Cardiac muscle cell (in vitro differentiated cells and primary cell): Measurements from ENCODE around the gene GSE1. TPM values are rescaled to one million over a fixed set of nuclear protein-coding genes. Genes with fewer than 3 reads are reported as not detected.

Experiments
- DNase-seq, 2 donors: peaks; one replicate each; pipeline versions ENCODE4 v3.0.0 to v3.0.0-alpha.2; 2010 to 2017; ENCODE audit warnings: low read depth in 1 of 2, low spot score in 1 of 2
- H3K27ac ChIP-seq: fragments of 200-600 bp; sonication (generic); 2 replicates; pipeline ENCODE4 v1.5.1; 2016
- H3K27me3 ChIP-seq: fragments of 200-600 bp; sonication (generic); 2 replicates; pipeline ENCODE4 v1.6.0; 2016; ENCODE audit warnings: control low read depth
- H3K36me3 ChIP-seq: fragments of 200-600 bp; sonication (generic); 2 replicates; pipeline ENCODE4 v1.5.1; 2016; ENCODE audit warnings: control low read depth
- H3K4me1 ChIP-seq: fragments of 200-600 bp; sonication (generic); 2 replicates; pipeline ENCODE4 v1.8.1; 2017; ENCODE audit warnings: low read depth, mild to moderate bottlenecking, mixed run types
- H3K4me3 ChIP-seq: fragments of 200-600 bp; sonication (generic); 2 replicates; pipeline ENCODE4 v1.5.1; 2016; ENCODE audit warnings: mild to moderate bottlenecking
- H3K9me3 ChIP-seq: fragments of 200-600 bp; sonication (generic); 2 replicates; pipeline ENCODE4 v1.5.1; 2017; ENCODE audit warnings: low read depth, mild to moderate bottlenecking, control low read depth
- CTCF ChIP-seq: IDR thresholded peaks from 2 replicates; pipeline ENCODE4 v1.5.1; 2012; ENCODE audit warnings: low read depth, mild to moderate bottlenecking, low read length
- polyA plus RNA-seq: library from polyadenylated mRNA; unstranded; fragments of >200 nt; fragmentation: Nextera tagmentation; extraction: Ambion mirVana; gene quantifications from 2 replicates; pipeline ENCODE4 v1.2.1, GENCODE V29; 2016
- total RNA-seq: library from RNA; depleted of rRNA; stranded (reverse); fragments of >200 nt; gene quantifications from 2 replicates; pipeline ENCODE4 v1.2.3, GENCODE V29; 2016

The GSE1 gene
- total and polyA plus RNA-seq, 2 experiments from 2014 or later = 48.8 to 174 TPM

GRCh38 chr16:85675251-85675874, 62.2 kb downstream of the GSE1 start:
- peaks cover 48% of the 10 kb centered on the region for H3K36me3 ChIP-seq
- TF ChIP-seq CTCF = peak; percentile 66
- H3K27ac ChIP-seq = peak overlapping the region; percentile 54
- no peaks in the 10 kb centered on the region for H3K27me3 ChIP-seq
- no peaks in the 10 kb centered on the region for H3K9me3 ChIP-seq
- DNase-seq = peak in 1 of 2 donors; percentile 55
- H3K4me3 ChIP-seq = no peak overlapping the region
- H3K4me1 ChIP-seq = no peaks in the 10 kb centered on the region

- no peak for TF ChIP-seq CTCF
- Histone ChIP-seq H3K36me3 (peaks cover 41% of the 10 kb centered on the region), H3K9me3 (no peaks in the 10 kb centered on the region), H3K4me1 (no peaks in the 10 kb centered on the region), H3K27ac (peak overlapping the region; percentile 54), H3K27me3 (no peaks in the 10 kb centered on the region), H3K4me3 (no peak overlapping the region)
- no peak for DNase-seq
Observed at GRCh38 chr16:85676466-85676865, 63.3 kb downstream of the GSE1 start.

- no peak for DNase-seq
- peak overlapping the region; percentile 54 for H3K27ac ChIP-seq
- H3K9me3 ChIP-seq = no peaks in the 10 kb centered on the region
- no peaks in the 10 kb centered on the region for H3K27me3 ChIP-seq
- no peak overlapping the region for H3K4me3 ChIP-seq
- no peaks in the 10 kb centered on the region for H3K4me1 ChIP-seq
- no peak for TF ChIP-seq CTCF
- H3K36me3 ChIP-seq = peaks cover 31% of the 10 kb centered on the region
Observed at GRCh38 chr16:85677383-85677967, 64.4 kb downstream of the GSE1 start.

GRCh38 chr16:85678016-85678415, 64.9 kb downstream of the GSE1 start:
- H3K4me1 ChIP-seq = no peaks in the 10 kb centered on the region

GRCh38 chr16:85678821-85679220, 65.7 kb downstream of the GSE1 start:
- DNase-seq = no peak
- no peaks in the 10 kb centered on the region for H3K4me1 ChIP-seq
- TF ChIP-seq CTCF = no peak
- H3K27me3 ChIP-seq = no peaks in the 10 kb centered on the region
- no peak overlapping the region for H3K4me3 ChIP-seq
- no peaks in the 10 kb centered on the region for H3K9me3 ChIP-seq
- H3K36me3 ChIP-seq = peaks cover 19% of the 10 kb centered on the region
- H3K27ac ChIP-seq = peak overlapping the region; percentile 54

More at GRCh38 chr16:85678016-85678415, 64.9 kb downstream of the GSE1 start:
- Histone ChIP-seq H3K36me3 (peaks cover 25% of the 10 kb centered on the region), H3K9me3 (no peaks in the 10 kb centered on the region), H3K4me3 (no peak overlapping the region), H3K27me3 (no peaks in the 10 kb centered on the region), H3K27ac (peak overlapping the region; percentile 54)
- no peak for TF ChIP-seq CTCF
- DNase-seq = no peak
